HG03159 (cell line): ENCODE results near the gene ACE.

Experiments
- ATAC-seq: cut with Tn5 transposase; IDR thresholded peaks from one replicate; pipeline ENCODE4 v1.9.1; 2021; ENCODE audit warnings: mild to moderate bottlenecking, moderate library complexity; ENCODE audit not compliant: unreplicated experiment

The ACE gene

DNA sequence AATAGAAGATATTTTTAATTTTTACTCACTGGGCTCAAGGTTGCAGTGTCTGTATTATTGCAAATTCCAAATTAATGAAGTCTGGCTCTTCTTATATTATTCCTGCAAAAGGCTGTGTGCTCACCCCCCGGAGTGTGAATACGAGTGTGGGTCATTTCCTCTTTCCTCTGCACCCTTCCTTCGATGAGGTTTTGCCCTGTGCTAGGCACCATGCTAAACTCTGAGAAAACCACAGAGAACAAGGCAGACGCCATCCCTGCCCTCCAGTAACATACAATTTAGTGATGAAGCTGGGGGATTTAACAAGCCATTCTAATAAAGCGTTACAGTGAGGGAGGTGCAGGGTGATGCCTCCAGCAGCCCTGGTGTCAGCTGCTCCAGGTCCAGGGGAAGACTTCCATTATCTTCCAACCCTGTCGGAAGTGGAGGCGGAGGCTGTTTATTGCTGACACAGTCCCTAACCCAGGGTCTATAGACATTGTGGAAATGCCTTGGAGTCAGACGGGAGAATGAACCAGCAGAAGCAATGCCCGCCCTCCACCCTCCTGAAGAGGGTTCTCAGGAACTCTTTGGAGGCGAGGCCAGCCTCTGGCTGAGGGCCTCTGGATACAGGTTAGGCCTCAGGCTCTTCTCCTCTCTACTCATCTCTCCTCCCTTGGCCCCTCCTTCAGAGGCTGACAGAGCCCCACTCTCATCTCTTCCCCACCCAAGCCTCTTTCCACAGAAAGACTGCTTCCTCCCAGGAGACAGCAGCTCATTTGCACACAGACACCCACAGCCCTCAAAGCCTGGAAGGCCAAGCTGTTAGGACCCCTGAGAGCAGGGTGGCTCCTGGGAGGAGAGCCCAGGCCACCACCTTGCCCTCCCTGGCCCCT lies 2.0 kb upstream of the ACE start:
- no peak for ATAC-seq

DNA sequence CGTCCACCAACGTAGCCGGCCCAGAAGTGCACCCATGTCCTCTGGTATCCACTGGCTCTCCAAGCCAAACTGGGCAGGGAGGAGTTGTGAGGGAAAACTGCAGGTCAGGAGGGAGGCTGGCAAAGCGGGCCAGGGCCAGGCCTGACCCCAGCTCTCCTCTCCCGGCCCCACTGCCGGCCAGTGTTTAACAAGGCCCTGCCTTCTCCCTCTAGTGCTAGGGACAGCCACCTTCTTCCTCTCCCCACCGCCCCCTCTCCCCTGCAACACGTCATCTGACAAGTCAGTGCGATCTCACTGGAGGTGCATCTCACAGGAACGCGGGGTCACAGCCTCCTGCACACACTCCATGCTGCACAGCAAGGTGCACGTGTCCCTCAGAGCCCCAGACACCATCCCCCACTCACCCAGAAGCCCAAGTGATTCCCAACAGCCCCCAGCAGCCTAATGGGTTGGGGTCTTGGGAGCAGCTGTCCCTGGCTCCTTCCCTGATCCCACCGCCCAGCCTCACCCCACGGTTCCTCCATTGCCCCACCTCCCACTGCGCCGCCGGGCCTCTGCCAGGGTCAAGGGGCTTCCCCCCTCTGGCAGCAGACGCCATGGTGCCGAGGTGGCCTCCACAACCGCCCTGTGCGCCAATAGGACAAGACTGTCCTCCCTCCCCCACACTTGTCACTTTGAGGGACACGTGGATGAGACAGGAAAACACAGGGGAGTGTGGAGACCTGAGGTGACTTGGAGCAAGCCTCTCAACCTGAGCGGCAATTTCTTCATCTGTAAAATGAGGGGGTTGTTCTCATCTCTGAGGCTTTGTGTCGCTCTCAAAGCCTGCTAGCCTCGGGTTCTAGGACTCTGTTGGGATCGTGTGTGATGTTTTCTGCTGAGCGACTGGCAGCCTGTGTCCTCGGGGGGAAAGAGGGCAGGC lies 1.1 kb upstream of the ACE start:
- no peak for ATAC-seq

DNA sequence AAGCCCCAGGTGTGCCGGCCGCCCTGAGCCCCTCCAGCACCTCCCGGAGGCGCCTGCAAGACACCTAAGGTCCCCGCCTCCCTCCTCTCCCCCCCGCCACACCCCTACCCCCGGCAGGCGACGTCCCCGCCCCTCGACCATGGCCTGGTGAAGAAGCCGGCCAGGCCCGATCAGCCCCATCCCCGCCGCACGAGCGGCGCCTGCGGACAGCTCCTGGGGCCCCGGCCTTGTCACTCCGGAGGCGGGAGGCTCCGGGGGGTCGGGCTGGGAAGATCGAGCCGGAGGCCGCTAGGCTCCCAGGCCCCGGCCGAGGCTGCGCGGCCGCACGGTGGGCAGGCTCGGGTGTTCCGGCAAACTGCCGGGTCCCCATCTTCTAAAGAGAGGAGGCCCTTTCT lies 405 bp upstream of the ACE start:
- ATAC-seq, result no peak

DNA sequence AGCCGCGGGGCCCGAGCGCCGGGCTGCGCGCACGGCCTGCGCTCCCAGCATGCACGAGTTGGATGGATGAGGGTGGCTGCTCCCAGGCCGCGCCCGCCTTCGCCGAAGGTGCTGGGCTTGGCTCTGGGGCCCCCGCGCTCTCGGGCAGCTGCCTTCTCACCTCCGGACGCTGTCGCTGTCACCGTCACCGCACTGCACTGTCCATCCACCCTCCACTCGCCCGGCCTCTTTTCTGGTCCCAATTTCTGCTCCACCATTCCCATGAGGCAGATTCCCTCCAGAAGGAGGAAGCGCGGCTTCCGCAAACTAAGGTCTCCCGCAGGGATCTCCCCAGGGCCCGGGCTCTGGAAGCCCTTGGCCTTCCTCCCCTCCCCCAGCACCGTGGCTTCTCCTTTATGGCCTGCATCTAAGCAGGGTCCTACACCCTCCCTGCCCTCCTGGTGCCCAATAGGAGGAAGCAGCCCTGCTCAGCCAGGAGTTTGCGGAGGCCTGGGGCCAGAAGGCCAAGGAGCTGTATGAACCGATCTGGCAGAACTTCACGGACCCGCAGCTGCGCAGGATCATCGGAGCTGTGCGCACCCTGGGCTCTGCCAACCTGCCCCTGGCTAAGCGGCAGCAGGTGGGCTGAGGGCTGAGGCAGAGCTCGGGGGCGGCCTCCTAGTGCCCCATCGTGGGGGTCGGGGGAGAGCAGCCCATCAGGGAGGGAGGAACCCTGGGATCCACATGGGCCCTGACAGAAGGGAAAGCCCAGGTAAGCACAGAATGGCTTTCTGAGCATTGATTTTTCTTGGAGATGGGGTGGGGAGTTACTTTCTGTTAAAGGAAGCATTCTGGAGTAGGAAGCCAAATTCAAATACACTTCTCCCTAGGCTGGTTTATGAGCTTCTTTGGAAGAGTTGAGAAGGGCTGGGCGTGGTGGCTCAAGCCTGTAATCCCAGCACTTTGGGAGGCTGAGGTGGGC lies 899 bp downstream of the ACE start:
- ATAC-seq, result no peak

DNA sequence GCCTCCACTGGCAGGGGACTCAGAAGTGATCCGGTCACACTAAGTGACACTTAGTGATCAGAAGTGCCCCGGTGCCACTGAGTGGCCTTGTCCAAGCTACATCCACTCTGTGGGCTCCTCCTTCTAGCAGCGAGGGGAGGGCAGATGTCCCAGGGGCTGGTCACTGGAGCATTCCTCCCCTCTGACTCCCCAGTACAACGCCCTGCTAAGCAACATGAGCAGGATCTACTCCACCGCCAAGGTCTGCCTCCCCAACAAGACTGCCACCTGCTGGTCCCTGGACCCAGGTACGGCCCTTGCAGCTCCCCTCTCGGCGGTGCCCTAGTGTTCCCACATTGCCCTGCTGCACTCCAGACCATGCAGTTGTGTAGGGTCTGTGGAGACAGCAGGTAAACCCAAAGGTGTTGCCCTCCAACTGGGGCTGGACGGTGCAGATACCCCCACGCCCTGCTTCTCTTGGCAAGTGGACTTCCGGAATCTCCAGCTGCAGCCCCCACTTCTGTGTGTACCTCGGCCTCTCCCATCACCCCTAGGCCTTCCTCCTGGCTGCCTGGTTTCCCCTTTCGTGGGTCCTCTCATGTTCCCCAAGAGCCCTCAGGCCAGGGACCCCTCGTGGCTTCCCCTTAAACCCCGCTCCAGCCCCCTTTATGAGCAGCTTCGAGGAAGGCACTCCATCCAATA lies 2.1 kb downstream of the ACE start:
- peak; percentile 79 for ATAC-seq

DNA sequence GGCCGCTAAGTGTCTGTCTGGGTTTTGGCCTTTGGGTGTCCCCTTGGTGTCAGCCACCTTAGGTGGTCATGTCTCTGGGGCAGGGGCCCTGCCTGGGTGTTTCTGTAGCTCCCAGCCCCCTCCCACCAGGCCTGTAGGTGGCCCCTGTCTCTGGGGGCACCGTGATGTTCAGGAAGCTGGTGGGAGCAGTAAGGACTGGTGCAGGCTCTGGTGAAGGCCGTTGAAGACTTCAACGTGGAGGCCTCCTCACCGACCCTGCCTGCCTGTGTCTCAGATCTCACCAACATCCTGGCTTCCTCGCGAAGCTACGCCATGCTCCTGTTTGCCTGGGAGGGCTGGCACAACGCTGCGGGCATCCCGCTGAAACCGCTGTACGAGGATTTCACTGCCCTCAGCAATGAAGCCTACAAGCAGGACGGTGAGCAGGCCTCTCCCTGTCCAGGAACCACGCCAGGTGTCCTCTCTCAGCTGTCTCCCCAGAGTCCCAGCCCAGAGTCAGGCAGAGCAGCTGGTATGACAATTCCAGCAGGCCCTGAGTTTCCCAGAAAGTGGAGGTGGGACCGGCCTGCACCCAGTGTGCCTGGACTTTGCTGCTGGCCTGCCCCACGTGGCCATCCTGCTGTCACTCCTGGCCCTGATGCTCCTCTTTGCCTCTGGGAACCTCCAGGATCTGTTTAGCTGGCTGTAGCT lies 2.8 kb downstream of the ACE start:
- no peak for ATAC-seq

DNA sequence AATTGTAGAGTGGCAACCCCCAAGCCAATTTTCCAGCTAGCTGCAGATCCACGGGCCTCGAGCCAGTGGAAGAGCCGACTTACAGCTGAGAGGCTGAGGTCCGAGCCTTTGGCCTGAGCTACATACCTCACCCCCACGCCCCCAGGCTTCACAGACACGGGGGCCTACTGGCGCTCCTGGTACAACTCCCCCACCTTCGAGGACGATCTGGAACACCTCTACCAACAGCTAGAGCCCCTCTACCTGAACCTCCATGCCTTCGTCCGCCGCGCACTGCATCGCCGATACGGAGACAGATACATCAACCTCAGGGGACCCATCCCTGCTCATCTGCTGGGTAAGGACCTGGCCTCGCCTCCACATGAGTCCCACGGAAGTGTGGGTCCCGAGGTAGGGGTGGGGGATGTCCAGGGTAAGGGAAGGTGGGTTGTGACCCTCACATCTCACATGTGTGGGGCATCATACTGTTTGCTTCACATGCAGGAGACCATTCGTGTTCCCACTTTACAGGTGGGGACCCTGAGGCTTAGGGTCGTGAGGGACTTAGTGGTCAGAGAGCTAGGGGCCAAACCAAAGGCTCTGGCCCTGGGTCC lies 3.4 kb downstream of the ACE start:
- no peak for ATAC-seq

DNA sequence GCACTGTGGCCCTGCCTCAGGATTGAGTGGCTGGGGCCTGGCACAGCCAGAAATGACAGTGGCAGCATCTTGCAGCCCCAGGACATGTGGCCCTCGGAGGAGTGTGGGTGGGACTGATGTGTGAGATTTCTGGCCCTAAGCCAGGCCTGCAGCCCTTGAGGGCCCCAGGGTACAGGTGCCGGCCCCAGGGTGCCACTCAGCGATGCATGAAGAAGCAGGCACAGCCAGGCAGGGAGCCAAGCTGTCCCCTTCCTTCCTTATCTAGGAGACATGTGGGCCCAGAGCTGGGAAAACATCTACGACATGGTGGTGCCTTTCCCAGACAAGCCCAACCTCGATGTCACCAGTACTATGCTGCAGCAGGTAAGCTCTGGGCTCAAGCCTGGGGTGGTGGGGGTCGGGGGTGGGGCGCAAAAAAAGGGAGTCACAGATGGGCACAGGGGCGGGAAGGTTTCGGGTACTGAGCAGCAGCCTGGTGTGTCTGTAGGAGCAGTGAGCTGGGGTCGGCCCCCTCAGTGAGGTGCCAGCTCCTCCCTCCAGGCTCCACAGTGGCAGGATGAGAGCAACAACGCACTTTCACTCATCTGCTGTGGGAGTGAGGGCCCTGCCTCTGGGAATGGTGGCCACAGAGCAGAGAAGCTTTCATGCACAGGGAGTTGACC lies 4.1 kb downstream of the ACE start:
- no peak for ATAC-seq

DNA sequence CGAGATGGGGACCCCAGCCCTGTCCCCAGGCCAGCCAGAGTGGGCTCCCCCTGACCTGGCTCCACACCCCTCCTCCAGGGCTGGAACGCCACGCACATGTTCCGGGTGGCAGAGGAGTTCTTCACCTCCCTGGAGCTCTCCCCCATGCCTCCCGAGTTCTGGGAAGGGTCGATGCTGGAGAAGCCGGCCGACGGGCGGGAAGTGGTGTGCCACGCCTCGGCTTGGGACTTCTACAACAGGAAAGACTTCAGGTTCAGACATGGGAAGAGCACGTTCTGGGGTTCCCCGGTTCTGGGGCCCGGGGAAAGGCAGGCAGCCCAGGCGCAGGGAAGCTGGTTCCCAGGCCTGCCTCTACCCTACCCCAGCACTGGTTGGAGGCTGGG lies 4.6 kb downstream of the ACE start:
- ATAC-seq, result no peak

DNA sequence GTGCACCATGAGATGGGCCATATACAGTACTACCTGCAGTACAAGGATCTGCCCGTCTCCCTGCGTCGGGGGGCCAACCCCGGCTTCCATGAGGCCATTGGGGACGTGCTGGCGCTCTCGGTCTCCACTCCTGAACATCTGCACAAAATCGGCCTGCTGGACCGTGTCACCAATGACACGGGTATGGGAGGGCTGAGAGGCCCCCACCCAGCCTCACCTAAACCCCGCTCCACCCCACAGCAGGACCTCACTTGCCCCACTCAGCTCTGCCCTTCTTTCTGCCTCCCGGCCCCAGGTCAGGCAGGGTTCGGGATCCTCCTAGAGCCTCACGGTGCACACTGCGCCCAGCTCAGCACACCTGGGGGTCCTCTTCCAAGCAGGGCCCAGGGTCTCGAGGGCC lies 5.6 kb downstream of the ACE start:
- ATAC-seq, result no peak

DNA sequence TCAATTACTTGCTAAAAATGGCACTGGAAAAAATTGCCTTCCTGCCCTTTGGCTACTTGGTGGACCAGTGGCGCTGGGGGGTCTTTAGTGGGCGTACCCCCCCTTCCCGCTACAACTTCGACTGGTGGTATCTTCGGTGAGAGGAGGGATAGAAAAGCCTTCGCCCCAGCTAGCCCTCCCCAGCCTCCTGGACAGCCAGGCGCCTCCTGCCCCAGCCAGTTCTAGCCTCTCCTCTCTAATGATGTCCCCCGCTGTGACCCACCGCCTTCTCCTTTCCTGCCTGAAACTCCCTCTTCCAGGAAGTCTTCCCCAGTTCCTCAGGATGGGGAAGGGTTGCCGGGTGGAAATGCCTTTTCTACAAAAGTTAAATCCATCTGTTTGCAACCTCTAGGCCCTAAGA lies 6.2 kb downstream of the ACE start:
- no peak for ATAC-seq

DNA sequence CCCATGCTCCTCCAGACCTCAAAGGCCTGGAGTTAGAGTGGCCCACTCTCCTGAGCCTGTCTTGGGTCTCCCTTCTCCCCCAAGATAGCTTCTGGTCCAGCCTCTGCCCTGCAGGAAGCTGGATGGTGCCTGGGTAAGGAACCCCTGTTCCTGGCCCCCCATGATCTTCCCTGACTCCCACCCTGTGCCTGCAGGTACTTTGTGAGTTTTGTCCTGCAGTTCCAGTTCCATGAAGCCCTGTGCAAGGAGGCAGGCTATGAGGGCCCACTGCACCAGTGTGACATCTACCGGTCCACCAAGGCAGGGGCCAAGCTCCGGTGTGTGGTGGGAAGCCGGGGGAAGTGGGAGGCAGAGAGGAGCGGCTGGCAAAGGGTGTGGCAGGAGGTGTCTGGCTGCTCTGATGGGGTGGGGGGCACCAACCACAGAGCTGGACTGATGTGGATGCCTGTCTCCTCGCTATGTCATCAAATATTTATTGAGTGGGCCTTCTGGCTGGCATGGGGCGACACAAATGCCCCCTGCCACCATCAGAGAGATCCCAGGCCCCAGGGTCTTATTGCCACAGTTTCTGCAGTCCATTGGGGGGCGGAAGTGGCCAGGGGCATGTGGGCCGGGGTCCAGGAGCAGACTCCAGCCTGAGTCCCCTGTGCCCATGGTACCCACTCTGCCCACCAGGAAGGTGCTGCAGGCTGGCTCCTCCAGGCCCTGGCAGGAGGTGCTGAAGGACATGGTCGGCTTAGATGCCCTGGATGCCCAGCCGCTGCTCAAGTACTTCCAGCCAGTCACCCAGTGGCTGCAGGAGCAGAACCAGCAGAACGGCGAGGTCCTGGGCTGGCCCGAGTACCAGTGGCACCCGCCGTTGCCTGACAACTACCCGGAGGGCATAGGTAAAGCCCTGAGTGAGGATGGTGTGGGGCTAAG lies 7.1 kb downstream of the ACE start:
- ATAC-seq, result no peak

DNA sequence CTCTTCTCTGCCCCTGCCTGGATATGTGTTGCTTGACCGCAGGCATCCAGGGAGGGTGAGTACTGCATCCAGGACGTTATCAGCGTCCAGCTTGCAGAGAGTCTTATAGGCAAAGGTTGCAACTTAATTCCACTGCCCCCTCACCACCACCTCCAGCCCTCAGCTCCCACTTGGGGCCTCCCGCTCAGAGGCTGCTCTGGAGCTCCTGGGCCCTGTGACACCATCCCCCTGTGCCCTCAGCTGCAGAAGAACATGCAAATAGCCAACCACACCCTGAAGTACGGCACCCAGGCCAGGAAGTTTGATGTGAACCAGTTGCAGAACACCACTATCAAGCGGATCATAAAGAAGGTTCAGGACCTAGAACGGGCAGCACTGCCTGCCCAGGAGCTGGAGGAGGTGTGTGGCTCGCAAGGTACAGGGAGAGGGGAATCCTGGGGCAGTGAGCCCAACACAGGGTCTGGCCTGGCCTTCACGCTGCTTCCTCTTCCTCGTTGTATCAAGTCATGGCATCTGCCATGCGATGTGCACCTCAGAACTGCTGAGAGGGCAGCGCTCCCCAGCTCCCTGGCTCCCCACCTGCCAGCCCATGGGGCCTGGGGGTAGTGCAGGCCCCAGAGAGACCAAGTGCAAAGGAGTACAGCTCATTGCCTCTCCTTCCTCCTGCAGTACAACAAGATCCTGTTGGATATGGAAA lies 9.6 kb downstream of the ACE start:
- ATAC-seq, result no peak

DNA sequence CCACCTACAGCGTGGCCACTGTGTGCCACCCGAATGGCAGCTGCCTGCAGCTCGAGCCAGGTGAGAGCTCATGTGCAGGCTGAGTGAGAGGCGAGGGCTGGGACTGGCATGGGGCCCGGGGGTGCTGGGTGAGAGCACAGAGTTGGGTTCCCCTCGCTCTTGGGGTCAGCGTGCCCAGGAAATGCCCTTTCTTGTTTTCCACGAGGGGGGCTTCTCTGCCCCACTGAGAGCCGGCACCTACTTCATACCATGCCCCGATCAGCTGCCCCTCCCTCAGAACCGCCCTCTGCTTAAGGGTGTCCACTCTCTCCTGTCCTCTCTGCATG lies 10.1 kb downstream of the ACE start:
- ATAC-seq, result no peak

DNA sequence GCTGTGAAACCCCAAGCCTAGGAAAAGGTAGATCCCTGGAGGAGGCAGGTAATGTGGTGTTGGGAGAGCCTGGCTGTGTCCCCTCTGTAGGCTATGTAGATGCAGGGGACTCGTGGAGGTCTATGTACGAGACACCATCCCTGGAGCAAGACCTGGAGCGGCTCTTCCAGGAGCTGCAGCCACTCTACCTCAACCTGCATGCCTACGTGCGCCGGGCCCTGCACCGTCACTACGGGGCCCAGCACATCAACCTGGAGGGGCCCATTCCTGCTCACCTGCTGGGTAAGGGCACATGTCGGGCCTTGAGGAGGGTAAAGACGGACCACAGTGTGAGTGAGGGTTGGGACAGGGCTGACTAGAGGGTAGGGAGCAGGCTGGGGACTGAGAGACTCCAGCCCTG lies 12.0 kb downstream of the ACE start:
- ATAC-seq, result no peak

DNA sequence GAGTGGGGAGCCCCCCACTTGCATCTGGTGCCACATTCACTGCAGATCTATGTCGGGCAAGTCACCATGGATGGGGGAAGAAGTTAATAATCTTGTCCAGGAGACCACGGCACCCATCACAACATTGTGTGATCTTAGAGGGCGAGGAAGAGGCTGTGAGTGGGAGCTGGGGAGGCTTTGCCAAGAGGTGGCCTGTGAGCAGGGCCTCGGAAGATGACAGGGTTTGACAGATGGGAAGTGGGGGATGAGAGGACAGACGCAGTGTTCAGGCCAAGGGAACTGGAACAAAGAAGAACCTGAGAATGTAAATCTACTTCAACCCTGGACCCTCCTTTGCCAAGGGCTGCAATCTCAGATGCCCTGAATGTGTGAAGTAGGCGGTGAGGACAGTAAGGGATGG lies 12.4 kb downstream of the ACE start:
- ATAC-seq, result no peak

DNA sequence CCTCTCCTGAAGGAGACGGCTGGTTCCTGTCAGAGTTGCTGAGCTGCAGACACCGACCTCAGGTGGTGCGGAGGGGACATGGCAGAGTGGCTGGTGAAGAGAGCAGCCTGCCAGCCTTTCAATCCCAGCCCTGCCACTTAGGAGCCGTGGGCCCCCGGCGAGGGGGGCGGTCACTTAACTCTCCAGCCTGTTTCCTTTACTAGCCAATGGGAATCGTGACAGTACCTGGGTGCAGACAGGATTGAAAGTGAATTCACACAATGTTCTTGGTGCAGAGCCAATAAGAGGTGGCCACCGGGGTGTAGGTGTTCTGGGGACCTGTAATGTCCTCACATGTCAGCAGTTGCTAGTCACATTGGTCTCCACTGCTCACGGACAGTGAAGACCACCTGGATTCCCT lies 13.5 kb downstream of the ACE start:
- ATAC-seq, result no peak
